ENCODE data around the gene C11orf68.

Gene C11orf68

GRCh38 chr11:65883786-65884715 is 34.8 kb downstream of the C11orf68 start (continued):
- TF ChIP-seq PRDM10 (tag by site-specific recombination; IDR thresholded peaks at IDR 0.05) (no peak), ZBTB1 (tag by site-specific recombination; IDR thresholded peaks at IDR 0.05) (no peak), SCRT1 (tag by site-specific recombination; IDR thresholded peaks at IDR 0.05; ENCODE audit: borderline replicate concordance) (no peak)

GRCh38 chr11:65883058-65883761 is 35.7 kb downstream of the C11orf68 start:
- Histone ChIP-seq H3K27ac (ENCODE audit: extremely low read depth, low read depth, low read length) (no peak overlapping the region), H3K9me3 (ENCODE audit: control insufficient read depth, insufficient read depth, low read depth, low read length) (no peaks in the 10 kb centered on the region), H3K4me3 (ENCODE audit: low read depth, low read length) (no peak overlapping the region), H3K4me1 (ENCODE audit: control insufficient read depth, insufficient read depth, low read length) (no peaks in the 10 kb centered on the region), H3K36me3 (ENCODE audit: control insufficient read depth in 2 of 2, insufficient read depth in 1 of 2, low read length in 2 of 2) (peaks cover 0 to 53% of the 10 kb centered on the region in 2 experiments; a peak in 2 of 3 replicates)
- TF ChIP-seq ZNF600 (tag by site-specific recombination; IDR thresholded peaks at IDR 0.05) (no peak), HIC1 (tag by site-specific recombination; IDR thresholded peaks at IDR 0.05) (no peak), ZNF223 (tag by site-specific recombination; IDR thresholded peaks at IDR 0.05) (no peak), SCRT2 (tag by site-specific recombination; IDR thresholded peaks at IDR 0.05) (no peak), ZBTB21 (tag by site-specific recombination; IDR thresholded peaks at IDR 0.05) (no peak), ZFP69B (tag by site-specific recombination; IDR thresholded peaks at IDR 0.05) (no peak), ZNF155 (tag by site-specific recombination; IDR thresholded peaks at IDR 0.05) (no peak), HOXA7 (CRISPR knock-in tag; IDR thresholded peaks at IDR 0.05; ENCODE audit: borderline replicate concordance) (no peak), INSM2 (tag by site-specific recombination; IDR thresholded peaks at IDR 0.05) (no peak), ZNF274 (IDR thresholded peaks at IDR 0.05; ENCODE audit: low read length) (no peak), ZNF274 (tag by site-specific recombination; IDR thresholded peaks at IDR 0.05; ENCODE audit: borderline replicate concordance) (no peak), SETDB1 (IDR thresholded peaks at IDR 0.05; ENCODE audit: insufficient read length, low read length) (no peak), ZNF513 (tag by site-specific recombination; IDR thresholded peaks at IDR 0.05) (no peak), ZNF585B (tag by site-specific recombination; IDR thresholded peaks at IDR 0.05) (no peak), ZNF133 (tag by site-specific recombination; IDR thresholded peaks at IDR 0.05) (no peak)
- CTCF ChIA-PET = interaction anchor here (0.6 to 9.5 kb wide), 10 partner anchors 9 to 180 kb away, joined by 3 to 189 read pairs (median 20); partner anchors contain the start of genes CFL1, FOSL1 and MUS81
- POLR2A ChIA-PET = interaction anchor here (2.2 to 2.3 kb wide), 2 partner anchors 23 to 163 kb away, joined by 5 to 13 read pairs; partner anchors contain the start of genes MUS81 and RNASEH2C

Measured in HEK293 (cell line).